Caki2 (cell line): ENCODE measurements around the gene CAP2. TPM values are rescaled to one million over a fixed set of nuclear protein-coding genes. Genes with fewer than 3 reads are reported as not detected.
"Not testable (repeated sequence)": the region's sequence is repeated elsewhere in the genome, so short reads cannot be mapped to it uniquely, and the experiment has no call there.

ENCODE experiments used
- DNase-seq: peaks from one replicate; pipeline ENCODE4 v3.0.0-alpha.2; 2015; ENCODE audit warnings: low read depth
- in situ Hi-C: cut with HindIII; loops from 2 replicates; pipeline ENCODE4 v1.10.0; 2016; ENCODE audit warnings: low sequenced_read_pairs, low pct_unique_long_range_greater_than_20kb, mixed read lengths
- total RNA-seq: library from RNA; depleted of rRNA; stranded (reverse); fragments of >200 nt; shearing (Covaris generic); gene quantifications from 2 replicates; pipeline ENCODE4 v1.2.3, GENCODE V29; 2014; ENCODE audit warnings: low replicate concordance

Gene CAP2
- total RNA-seq, 1 experiment from 2014 or later, result 16.5 TPM

DNA sequence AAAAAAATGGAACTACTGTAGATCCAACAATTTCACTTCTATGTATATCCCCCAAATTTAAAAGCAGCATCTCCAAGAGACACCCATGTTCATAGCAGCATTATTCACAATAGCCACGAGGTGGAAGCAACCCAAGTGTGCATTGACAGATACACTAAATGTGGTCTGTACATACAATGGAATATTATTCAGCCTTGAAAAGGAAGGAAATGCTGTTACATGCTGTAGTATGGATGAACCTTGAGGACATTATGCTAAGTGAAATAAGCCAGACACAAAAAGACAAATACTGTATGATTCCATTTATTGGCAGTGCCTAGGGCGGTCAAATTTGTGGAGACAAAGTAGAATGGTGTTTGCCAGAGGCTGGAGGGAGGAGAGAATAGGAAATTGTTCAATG lies 34.2 kb downstream of the CAP2 start:
- no peak for DNase-seq
- in situ Hi-C loops, result no loop called here

DNA sequence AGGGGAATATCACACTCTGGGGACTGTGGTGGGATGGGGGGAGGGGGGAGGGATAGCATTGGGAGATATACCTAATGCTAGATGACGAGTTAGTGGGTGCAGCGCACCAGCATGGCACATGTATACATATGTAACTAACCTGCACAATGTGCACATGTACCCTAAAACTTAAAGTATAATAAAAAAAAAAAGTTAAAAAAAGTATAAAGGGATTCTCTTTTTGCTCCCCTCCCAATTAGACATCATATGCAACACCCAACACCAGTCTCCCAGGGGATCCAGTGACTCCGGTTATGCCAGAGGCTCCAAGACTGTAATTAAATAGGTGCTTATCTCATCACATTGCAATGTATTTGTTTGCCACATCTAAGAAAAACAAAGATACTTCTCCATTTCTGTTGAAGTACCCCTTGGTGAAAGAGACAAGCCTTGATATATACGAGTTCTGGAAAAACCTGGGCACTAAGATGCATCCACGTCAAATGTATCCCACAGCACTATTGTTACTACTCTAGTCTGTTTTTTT lies 35.3 kb downstream of the CAP2 start:
- in situ Hi-C loops, DNase-seq: not testable (repeated sequence)

DNA sequence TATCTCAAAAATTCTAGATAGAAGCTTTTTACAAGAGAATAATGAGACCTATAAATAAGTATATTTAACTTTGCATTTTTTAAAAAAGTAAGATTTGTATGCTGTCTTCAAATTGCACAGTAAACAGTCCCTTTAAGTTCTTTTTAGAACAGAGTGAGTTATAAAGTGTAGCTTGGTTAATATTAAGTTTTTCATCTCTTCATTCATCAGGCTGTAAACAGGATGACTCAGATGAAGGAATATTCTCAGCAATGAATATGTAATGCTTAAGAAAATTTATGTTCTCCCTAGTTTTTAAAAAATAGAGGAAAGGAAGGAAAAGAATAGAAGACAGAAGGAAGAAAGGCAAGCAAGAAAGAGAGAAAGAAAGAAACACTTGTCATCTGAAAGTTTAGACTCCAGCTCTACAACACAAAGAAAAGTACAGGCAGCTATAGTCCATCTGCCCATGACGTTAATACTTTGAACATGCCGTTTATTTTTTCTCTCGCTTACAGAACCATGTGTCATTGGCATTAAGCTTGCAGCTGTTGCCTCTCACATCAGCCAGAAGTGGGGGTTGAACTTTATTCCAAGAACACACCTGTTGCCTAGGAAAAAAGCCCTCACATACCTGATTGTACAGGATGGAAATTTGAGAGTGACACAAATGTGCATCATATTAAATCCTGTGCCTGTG lies 36.1 kb downstream of the CAP2 start:
- in situ Hi-C loops, result no loop called here
- DNase-seq, result no peak

DNA sequence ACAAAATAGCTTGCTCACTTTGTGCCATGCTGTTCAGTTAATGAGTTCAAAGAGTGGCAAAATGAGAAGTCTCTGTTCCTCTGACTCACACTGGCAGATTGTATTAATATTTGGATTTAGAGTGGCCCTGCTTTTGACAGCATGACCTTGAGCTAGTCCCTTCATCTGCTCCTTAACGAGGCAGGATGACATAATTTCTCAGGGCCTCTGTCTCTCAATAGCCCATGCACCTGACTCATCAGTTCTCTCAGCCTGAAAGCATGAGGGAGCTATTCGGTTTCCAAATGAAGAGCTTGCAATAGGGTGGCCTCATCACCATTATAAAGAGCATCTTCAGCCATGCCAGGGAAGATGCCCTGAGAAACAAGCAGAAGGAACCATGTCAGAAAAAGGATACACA lies 38.2 kb downstream of the CAP2 start:
- in situ Hi-C loops, result no loop called here

DNA sequence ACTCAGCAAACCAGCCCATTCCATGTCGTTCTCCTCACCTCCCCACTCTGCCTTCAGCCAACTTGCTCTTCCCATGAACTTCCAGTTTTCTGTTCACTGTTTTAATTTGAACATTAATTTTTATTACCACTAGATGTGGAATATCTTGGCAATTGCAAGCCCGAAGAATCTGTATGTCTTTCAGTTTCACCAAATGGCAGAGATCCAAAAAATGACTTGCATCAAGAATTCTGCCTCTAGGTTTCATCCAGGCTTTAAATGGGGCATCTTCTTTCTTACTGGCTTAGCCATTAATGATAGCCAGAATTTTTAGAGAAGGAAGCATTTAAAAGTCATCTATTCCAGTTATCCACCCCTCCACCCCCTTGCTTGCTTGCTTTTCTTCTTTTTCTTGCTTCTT lies 39.0 kb downstream of the CAP2 start:
- in situ Hi-C loops, result no loop called here
- no peak for DNase-seq

More for the DNA sequence above, 38.2 kb downstream of the CAP2 start:
- DNase-seq, result peak; percentile 57

DNA sequence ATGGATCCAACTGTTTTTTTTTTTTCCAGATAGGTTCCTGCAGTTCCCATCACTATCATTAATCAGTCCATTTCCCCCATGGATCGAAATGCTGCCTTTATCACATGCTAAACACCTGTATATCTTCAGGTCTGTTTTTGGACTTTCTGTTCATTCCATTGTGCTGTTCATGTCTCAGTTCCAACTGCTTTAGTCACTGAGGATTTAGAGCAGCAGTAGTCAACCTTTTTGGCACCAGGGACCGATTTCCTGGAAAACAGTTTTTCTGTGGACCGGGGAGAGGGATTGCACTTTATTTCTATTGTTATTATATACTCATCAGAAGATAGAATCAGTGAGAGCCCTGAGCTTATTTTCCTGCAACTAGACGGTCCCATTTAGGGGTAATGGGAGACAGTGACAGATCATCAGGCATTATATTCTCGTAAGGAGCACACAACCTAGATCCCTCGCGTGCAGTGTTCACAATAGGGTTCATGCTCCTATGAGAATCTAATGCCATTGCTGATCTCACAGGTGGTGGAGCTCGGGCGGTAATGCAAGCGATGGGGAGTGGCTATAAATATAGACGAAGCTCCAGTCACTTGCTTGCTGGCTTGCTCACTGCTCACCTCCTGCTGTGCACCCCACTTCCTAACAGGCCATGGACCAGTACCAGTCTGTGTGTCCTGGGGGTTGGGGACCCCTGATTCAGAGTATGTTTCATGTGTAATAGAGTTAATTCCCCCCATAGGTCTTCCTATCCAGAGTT lies 46.0 kb downstream of the CAP2 start:
- in situ Hi-C loops, result no loop called here

DNA sequence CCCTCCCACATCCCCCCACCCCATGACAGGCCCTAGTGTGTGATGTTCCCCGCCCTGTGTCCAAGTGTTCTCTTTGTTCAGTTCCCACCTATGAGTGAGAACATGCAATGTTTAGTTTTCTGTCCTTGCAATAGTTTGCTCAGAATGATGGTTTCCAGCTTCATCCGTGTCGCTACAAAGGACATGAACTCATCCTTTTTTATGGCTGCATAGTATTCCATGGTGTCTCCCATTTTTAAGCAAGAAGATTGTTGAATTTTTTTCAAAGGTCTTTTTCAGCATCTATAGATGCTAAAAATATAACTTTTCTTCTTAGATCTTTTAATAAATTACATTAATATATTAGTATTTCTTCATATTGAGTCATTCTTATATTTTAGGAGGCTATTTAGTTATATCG lies 47.4 kb downstream of the CAP2 start:
- in situ Hi-C loops, DNase-seq: not testable (repeated sequence)

More for the DNA sequence above, 46.0 kb downstream of the CAP2 start:
- DNase-seq, result no peak

DNA sequence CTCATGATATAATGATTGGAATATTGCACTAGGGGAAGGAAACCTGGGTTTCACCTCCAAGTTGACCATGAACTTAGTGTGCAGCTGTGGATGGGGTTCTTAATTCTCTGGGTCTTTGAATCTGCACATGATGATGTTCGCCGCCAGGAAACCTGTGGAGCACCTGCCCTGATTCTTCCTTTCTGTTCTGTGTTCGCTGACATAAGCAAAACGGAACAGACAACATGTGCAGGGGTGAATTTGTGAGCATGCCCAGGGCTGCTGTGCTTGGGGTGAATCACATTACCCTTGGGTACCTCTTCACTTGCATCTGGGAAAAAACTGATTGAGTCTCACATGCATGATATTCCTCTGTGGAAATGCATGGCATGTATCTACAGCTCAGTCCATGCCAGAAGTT lies 48.8 kb downstream of the CAP2 start:
- in situ Hi-C loops, result no loop called here
- DNase-seq, result no peak

DNA sequence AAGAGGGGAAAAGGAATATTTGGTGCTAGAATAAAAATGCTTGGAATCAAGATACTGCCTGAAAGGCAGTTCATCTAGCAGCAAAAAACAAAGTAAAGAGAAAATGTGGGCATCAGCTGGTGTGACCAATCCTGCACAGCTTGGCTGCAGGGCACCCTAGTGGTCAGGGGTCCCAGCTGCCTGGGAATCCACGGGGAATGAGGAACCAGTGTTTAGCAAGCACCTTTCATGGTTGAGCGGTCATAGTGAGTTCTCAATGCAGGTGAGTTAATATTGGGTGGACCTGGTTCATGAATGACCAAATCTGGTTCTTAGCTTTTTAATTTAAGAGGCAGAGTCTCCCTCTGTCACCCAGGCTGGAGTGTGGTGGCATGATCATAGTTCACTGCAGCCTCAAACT lies 53.3 kb downstream of the CAP2 start:
- peak; percentile 59 for DNase-seq
- in situ Hi-C loops, result no loop called here

DNA sequence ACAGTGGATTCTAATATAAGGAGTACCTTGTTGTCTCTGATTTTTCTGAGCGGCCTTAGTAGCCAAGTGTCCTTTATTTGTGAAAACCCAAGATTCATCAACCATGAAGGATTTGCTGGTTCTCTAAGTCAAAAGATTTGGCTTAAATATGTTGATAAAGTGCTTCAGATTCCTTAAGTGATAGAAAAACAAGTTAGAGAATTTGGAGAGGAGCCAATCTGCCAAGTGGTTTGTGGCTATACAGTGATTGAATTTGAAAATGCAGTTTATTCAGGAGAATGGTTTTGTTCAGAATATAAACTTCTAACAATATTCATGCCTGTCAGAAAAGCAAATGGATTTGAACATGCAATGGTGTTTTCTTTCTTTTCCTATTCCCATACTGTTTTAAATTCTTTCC lies 54.8 kb downstream of the CAP2 start:
- peak; percentile 71 for DNase-seq
- in situ Hi-C loops, result no loop called here

DNA sequence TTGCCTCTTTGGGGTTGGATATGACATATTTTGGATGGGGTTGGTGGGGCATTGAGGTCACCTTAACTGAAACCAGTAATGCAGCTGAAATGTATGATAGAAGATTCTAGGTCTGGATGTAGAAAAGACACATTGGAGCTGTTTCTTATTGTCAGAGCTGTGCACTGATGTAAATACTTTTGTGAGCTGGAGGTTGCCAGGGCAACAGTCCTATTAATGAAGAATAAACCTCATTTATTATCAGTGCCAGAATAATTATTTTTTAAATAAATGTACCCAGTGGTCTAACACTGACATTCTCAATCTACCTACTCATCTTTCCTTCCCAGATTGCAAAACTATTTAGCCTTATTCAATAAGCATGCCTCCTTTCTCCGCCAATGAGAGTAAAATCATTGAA lies 57.0 kb downstream of the CAP2 start:
- no peak for DNase-seq
- in situ Hi-C loops, result no loop called here

DNA sequence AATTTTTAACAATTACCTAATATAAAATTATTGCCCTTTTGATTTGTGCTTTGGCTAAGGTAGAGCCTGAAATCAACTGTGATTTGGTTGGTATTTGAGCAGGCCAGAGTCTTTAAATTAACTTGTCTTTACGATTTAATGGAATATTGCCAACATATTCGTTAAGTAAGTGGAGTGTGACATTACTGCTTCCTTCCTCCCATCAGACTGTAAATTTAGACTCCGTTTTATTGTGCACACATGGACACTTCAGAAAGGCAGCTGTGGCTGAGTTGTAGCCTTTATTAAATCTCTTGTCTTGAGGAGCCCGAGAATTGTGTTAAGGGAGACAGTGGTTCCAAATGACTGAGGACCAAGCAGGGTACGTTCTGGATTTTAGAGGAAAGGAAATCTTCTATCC lies 57.4 kb downstream of the CAP2 start:
- DNase-seq, result no peak
- in situ Hi-C loops, result no loop called here

DNA sequence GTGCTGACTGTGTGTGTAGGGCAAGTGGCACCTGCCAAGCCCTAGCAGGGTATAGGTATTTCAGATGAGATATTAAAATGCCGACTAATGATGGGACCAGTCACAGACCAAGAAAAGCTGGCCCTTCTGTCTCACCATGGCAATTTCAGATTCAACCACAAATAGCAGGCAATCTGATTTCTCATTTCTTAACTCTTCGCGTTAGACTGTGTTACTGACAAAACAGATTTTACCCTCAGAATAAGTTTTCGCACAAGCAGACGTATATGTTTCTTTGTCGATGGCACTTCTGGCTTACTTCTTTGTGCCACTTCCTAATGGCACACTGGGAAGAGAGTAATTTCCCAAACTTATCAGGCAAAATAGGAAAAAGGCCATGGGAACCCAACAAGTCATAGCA lies 58.7 kb downstream of the CAP2 start:
- in situ Hi-C loops, result no loop called here
- no peak for DNase-seq

DNA sequence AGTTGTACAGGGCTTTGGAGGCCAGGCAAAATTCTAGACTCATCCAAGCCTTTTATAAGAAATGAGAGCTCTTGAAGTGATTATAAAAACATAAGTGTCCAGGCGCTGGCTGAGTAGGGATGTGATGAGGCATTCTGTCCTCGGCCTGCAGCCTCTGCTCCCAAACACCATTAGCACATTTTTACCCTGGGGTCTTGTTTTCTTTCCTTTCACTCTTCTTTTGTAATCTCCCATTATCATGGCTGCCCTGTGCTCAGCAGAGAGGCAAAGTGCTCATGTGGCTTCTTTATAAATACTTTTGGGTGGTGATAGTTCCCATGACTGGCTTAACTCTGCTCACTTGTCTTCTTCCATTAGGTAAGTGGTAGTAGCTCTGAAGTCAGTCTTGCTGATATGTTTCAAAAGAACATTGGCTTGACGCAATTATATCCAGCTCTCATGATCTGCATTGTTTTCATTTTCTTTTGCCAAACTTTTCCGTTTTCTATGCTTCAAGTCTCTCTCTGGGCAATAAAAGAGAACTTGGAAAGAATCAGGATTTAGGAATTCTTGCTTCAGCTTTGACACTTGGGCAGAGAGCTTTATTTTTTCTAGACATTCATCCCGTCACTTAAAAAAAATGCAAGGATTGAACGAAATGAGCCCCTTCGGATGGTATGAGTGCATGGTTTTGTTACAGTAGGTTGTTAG lies 61.1 kb downstream of the CAP2 start:
- DNase-seq, result no peak
- in situ Hi-C loops, result no loop called here

DNA sequence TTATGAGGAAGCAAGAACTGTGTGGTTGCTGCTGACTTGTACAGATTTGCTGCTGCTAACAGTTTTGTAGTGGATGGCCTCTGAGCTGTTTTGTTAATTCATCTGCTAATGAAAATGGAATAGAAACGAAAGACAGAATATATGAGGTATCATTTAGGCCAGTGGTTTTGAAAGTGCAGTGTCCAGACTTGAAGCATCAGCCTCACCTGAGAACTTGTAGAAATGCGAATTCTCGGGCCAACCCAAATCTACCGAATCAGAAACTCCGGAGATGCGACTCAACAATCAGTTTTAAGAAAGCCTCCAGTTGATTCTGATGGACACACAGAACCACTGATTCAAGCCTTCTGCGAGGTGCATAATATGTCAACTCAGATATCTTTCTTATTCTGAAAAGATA lies 62.5 kb downstream of the CAP2 start:
- DNase-seq, result no peak
- in situ Hi-C loops, result no loop called here

DNA sequence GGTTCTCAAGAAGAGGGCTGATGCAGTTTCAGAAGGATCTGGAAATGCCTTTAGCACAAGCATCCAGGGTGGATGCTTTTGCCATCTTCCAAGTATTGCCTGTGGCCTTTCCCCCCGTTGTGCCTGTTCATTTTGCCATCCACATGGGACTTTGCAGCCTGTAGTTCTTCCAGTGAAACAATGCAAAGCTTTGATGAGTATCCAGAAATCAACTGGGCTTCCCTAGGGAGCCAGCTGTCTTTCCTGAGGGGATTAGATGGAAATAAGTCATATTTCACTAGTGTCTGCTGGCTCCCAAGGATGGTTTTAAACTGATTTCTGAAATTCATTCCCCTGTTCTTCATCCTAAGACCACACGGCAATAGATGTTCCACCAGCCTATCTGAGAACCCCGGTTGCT lies 63.3 kb downstream of the CAP2 start:
- in situ Hi-C loops, result no loop called here
- no peak for DNase-seq

DNA sequence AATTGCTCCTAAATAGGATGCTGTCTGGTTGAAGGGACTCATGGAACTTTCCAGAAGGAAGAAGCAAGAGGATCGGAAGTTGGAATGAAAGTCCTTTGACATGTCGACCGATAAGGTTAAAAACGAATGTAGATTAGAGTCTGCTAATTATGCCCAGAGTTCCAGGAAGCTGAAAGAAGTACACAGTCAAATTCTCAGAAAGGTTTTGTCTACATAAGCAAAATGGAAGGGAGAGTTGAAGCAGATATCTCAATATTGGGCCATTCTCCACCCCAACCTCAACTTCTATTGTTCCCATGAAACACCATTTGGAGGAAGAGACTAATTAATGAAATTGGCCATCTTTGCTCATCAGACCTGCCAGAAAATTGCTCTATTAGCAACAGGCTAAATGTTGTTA lies 64.0 kb downstream of the CAP2 start:
- in situ Hi-C loops, result no loop called here
- DNase-seq, result no peak

DNA sequence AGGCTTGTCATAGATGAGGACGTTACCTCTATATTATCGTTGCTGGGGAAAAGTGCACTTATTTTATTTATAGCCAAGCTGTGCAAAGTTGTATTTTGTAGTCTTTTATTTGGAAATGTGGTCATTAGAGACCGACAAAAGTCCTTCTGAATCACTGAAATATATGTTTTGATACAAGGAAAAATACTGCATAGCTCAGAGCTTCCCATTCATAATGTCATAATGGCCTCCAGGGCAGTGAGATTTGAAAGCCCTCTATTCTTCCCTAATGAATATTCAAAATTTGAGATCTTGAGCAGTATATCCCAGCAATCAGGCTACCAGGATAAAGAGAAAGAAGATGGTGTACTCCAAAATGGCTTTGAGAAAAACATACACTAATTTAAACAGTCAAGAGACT lies 64.6 kb downstream of the CAP2 start:
- in situ Hi-C loops, result no loop called here
- no peak for DNase-seq

DNA sequence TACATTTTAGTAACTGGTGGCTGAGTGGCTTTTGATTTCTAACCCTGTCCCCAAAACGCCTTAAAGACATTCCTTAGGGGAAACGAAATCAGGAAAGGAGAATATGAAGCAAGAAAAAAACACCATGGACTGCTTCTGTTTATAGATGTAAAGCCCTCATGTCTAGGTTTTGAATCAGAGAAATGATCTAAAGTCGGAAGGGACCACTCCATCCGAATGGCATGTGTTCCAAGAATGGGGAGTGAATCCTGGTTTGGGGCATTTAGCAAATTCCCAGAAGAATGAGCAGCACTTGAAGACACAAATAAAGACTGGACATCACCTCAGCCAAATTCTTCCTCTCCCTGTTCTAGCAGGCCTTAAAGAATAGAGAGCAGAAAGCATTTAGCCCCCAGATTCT lies 65.6 kb downstream of the CAP2 start:
- DNase-seq, result no peak
- in situ Hi-C loops, result no loop called here
